HepG2 (cell line): ENCODE data around the gene ITPR1. TPM values are rescaled to one million over a fixed set of nuclear protein-coding genes. Genes with fewer than 3 reads are reported as not detected.

Experiments used
- ATAC-seq: fragments of 200-7000 bp; cut with Tn5 transposase; 3 replicates; pipeline ENCODE4 v1.9.1; 2020; ENCODE audit warnings: mild to moderate bottlenecking, moderate library complexity
- BruUV-seq: library from RNA; stranded (reverse); fragments of 400-500 nt; replicated peaks from 2 replicates; lab custom pipeline; 2021; lab: Mats Ljungman, UMichigan
- CTCF ChIA-PET: fragments of 300-600 bp; formaldehyde crosslinking; extraction: SDS; loops from one replicate; lab custom pipeline; 2021; ENCODE audit warnings: low total read pairs, inconsistent platforms, low intra/inter-chr PET ratio; lab: Yijun Ruan, JAX
- POLR2A ChIA-PET: fragments of 350-600 bp; sonication (Branson Sonifier 250); formaldehyde crosslinking; loops from one replicate; lab custom pipeline; 2020; ENCODE audit warnings: antibody characterized with exemption, inconsistent platforms; lab: Yijun Ruan, JAX
- DNase-seq: peaks from one replicate; pipeline ENCODE4 v3.0.0-alpha.2; 2015; ENCODE audit warnings: low spot score
- FAIRE-seq: peaks from 3 replicates; lab custom pipeline; 2011; peaks lifted over from hg19 to GRCh38; lab: Jason Lieb, UNC
- H2AFZ ChIP-seq: one replicate; pipeline ENCODE4 v1.6.1; 2011; ENCODE audit warnings: low read length, inconsistent platforms
- H3K27ac ChIP-seq: fragments of 300-600 bp; 3 replicates; pipeline ENCODE4 v1.8.0; 2011; ENCODE audit warnings: mixed run types, mild to moderate bottlenecking, mixed read lengths, low read length, inconsistent platforms; ENCODE audit not compliant: insufficient read depth; ENCODE audit errors: extremely low read length
- H3K27me3 ChIP-seq, 2 experiments: fragments of 200-600 bp in 1 of 2; 2 replicates in 1 of 2; 3 replicates in 1 of 2; pipeline versions ENCODE4 v1.6.0 to v1.8.0; 2011; ENCODE audit warnings: low read length in 2 of 2, mild to moderate bottlenecking in 2 of 2, moderate library complexity in 2 of 2, inconsistent platforms in 1 of 2; ENCODE audit not compliant: insufficient read depth in 2 of 2, control insufficient read depth in 1 of 2
- H3K36me3 ChIP-seq, 2 experiments: fragments of 200-600 bp in 1 of 2; replicated peaks in 1 of 2; 2 replicates in 1 of 2; 3 replicates in 1 of 2; pipeline versions ENCODE4 v1.5.1 to v1.8.0; 2011; ENCODE audit warnings: low read length in 2 of 2, inconsistent platforms in 1 of 2; ENCODE audit not compliant: insufficient read depth in 2 of 2, control insufficient read depth in 1 of 2
- H3K4me1 ChIP-seq: 2 replicates; pipeline ENCODE4 v1.5.1; 2012; ENCODE audit warnings: low read length, inconsistent platforms; ENCODE audit not compliant: insufficient read depth
- H3K4me2 ChIP-seq: 2 replicates; pipeline ENCODE4 v1.6.0; 2011; ENCODE audit warnings: low read depth, low read length, inconsistent platforms
- H3K4me3 ChIP-seq, 3 experiments: fragments of 200-600 bp in 1 of 3; sonication (generic), shearing (Covaris generic) in 1 of 3; replicated peaks in 1 of 3; 2 replicates each; pipeline ENCODE4 v1.5.1; 2011 to 2016; ENCODE audit warnings: low read length in 3 of 3, inconsistent platforms in 2 of 3, low read depth in 2 of 3, mild to moderate bottlenecking in 2 of 3, control low read depth in 1 of 3, mixed read lengths in 1 of 3; ENCODE audit not compliant: insufficient read depth in 1 of 3
- H3K79me2 ChIP-seq: one replicate; pipeline ENCODE4 v1.6.1; 2011; ENCODE audit warnings: low read length, inconsistent platforms; ENCODE audit not compliant: insufficient read depth
- H3K9ac ChIP-seq: 2 replicates; pipeline ENCODE4 v1.6.0; 2011; ENCODE audit warnings: mild to moderate bottlenecking, low read depth, low read length, inconsistent platforms; ENCODE audit not compliant: insufficient read depth
- H3K9me3 ChIP-seq: 2 replicates; pipeline ENCODE4 v1.5.1; 2012; ENCODE audit warnings: mild to moderate bottlenecking, low read length
- H4K20me1 ChIP-seq: 2 replicates; pipeline ENCODE4 v1.6.0; 2011; ENCODE audit warnings: inconsistent platforms, mild to moderate bottlenecking, low read length, moderate library complexity; ENCODE audit not compliant: insufficient read depth
- CCDC6 ChIP-seq: sonication (generic); formaldehyde crosslinking; IDR thresholded peaks from 2 replicates; pipeline ENCODE4 v1.8.1; 2022; ENCODE audit warnings: mild to moderate bottlenecking, missing genetic modification reagents, moderate library complexity
- DBP ChIP-seq: sonication (generic); formaldehyde crosslinking; IDR thresholded peaks from 2 replicates; pipeline ENCODE4 v1.4.0; 2020; ENCODE audit warnings: missing genetic modification reagents; ENCODE audit errors: not compliant biosample characterization
- KAT7 ChIP-seq: IDR thresholded peaks from 2 replicates; pipeline ENCODE4 v1.6.1; 2018; ENCODE audit warnings: borderline replicate concordance, missing compliant biosample characterization
- KDM4B ChIP-seq: sonication (generic); formaldehyde crosslinking; IDR thresholded peaks from 2 replicates; pipeline ENCODE4 v1.4.0; 2020; ENCODE audit warnings: missing genetic modification reagents
- KIAA2018 ChIP-seq: sonication (generic); formaldehyde crosslinking; IDR thresholded peaks from 2 replicates; pipeline ENCODE4 v1.5.0; 2020; ENCODE audit warnings: mild to moderate bottlenecking, missing genetic modification reagents, borderline replicate concordance
- MBNL3 ChIP-seq: fragments of 250-450 bp; sonication (Bioruptor Pico); conservative IDR thresholded peaks from 2 replicates; pipeline ENCODE4 v1.8.0; 2022; ENCODE audit warnings: mild to moderate bottlenecking, inconsistent platforms
- MLLT10 ChIP-seq: sonication (generic); formaldehyde crosslinking; IDR thresholded peaks from 2 replicates; pipeline ENCODE4 v1.4.0; 2020; ENCODE audit warnings: missing genetic modification reagents
- NCOA1 ChIP-seq: sonication (generic); formaldehyde crosslinking; IDR thresholded peaks from 2 replicates; pipeline ENCODE4 v1.9.0; 2021; ENCODE audit warnings: missing genetic modification reagents
- NR2F1 ChIP-seq, 2 experiments: fragments of 450-650 bp in 1 of 2; formaldehyde crosslinking in 1 of 2; IDR thresholded peaks; 2 replicates each; pipeline versions ENCODE4 v1.5.0 to v1.6.1; 2016 to 2020; ENCODE audit warnings: mild to moderate bottlenecking in 1 of 2, missing compliant biosample characterization in 1 of 2, missing genetic modification reagents in 1 of 2, moderate library complexity in 1 of 2
- SRF ChIP-seq: IDR thresholded peaks from 2 replicates; pipeline ENCODE4 v1.6.1; 2011; ENCODE audit warnings: mild to moderate bottlenecking, low read depth, low read length, moderate library complexity
- TAF1 ChIP-seq: sonication (generic); formaldehyde crosslinking; IDR thresholded peaks from 2 replicates; pipeline ENCODE4 v1.4.0; 2020; ENCODE audit warnings: missing genetic modification reagents
- ZNF468 ChIP-seq: sonication (generic); formaldehyde crosslinking; IDR thresholded peaks from 2 replicates; pipeline ENCODE4 v1.8.0; 2022; ENCODE audit warnings: mild to moderate bottlenecking, moderate library complexity, missing genetic modification reagents
- ZNF552 ChIP-seq: sonication (generic); formaldehyde crosslinking; IDR thresholded peaks from 2 replicates; pipeline ENCODE4 v1.9.0; 2022; ENCODE audit warnings: missing genetic modification reagents, mild to moderate bottlenecking, borderline replicate concordance
- ZNF737 ChIP-seq: sonication (generic); formaldehyde crosslinking; IDR thresholded peaks from 2 replicates; pipeline ENCODE4 v1.5.0; 2020; ENCODE audit warnings: missing genetic modification reagents, mild to moderate bottlenecking, borderline replicate concordance
- WGBS: methylation state at CpG from one replicate; pipeline ENCODE4 v1.1.6; 2017; ENCODE audit warnings: low lambda C conversion rate; 5-methylcytosine and 5-hydroxymethylcytosine counted together
- in situ Hi-C: cut with HindIII; loops from 2 replicates; pipeline ENCODE4 v1.10.0; 2017; ENCODE audit warnings: low pct_unique_long_range_greater_than_20kb; ENCODE audit not compliant: extremely low pct_ligation_motif_present
- intact Hi-C: fragments of 100-400 bp; cut with micrococcal nuclease; formaldehyde crosslinking; loops from one replicate; pipeline ENCODE4 v1.10.0; 2022; ENCODE audit not compliant: unreplicated experiment
- polyA plus RNA-seq, 8 experiments: library from polyadenylated mRNA; depleted of rRNA in 3 of 8; stranded (reverse) in 7 of 8; unstranded in 1 of 8; fragments of >200 nt; fragmentation: Illumina TruSeq in 4 of 8; extraction: Trizol in 4 of 8; gene quantifications; 2 replicates each; pipeline versions ENCODE4 v1.2.1 to v1.2.3, GENCODE V29; 2011 to 2016; ENCODE audit warnings: low read depth in 4 of 8, missing spikeins in 1 of 8, mixed read lengths in 1 of 8; ENCODE audit not compliant: insufficient read depth in 1 of 8
- total RNA-seq, 5 experiments: library from RNA; depleted of rRNA; stranded (reverse); fragments of >200 nt; fragmentation: Illumina TruSeq; extraction: Trizol; gene quantifications; 2 replicates each; pipeline ENCODE4 v1.2.3, GENCODE V29; 2016; ENCODE audit warnings: low read depth in 1 of 5

The ITPR1 gene
- total and polyA plus RNA-seq, 2 of the 13 experiments (the other 11 are each of a cell fraction or from before 2014, with no cell fraction given) = 10.0 to 11.4 TPM

- no peak for TF ChIP-seq DBP (CRISPR knock-in tag)
- TF ChIP-seq ZNF737 (CRISPR knock-in tag) = no peak
These were observed 227.3 kb downstream of the ITPR1 start (continued) for GRCh38 chr3:4720316-4721075.

- no peak for ATAC-seq
- Histone ChIP-seq H3K79me2 (no peaks in the 10 kb centered on the region), H3K27ac (no peak overlapping the region), H3K4me2 (no peak overlapping the region), H3K36me3 (peaks cover 0 to 1% of the 10 kb centered on the region in 2 experiments; a peak in 2 of 5 replicates), H2AFZ (no peak overlapping the region), H3K9me3 (no peaks in the 10 kb centered on the region), H3K4me3 (no peak overlapping the region), H3K27me3 (no peaks in the 10 kb centered on the region), H3K9ac (no peak overlapping the region), H4K20me1 (no peaks in the 10 kb centered on the region), H3K4me1 (peaks cover 36% of the 10 kb centered on the region)
- TF ChIP-seq MLLT10 (no peak), NCOA1 (CRISPR knock-in tag) (no peak), CCDC6 (CRISPR knock-in tag) (no peak), ZNF552 (CRISPR knock-in tag) (no peak), ZNF468 (CRISPR knock-in tag) (no peak), SRF (no peak), KIAA2018 (CRISPR knock-in tag) (no peak), MBNL3 (CRISPR knock-in tag) (no peak), KAT7 (no peak), KDM4B (no peak), NR2F1 (CRISPR knock-in tag; IDR thresholded peaks at IDR 0.05) (no peak), TAF1 (CRISPR knock-in tag) (no peak)
- in situ Hi-C loops = loop anchor here (5.0 kb wide), 1 partner anchor 331 kb away; no protein-coding TSS in a partner anchor
- ChIA-PET POLR2A (interaction anchor here (1.4 kb wide), 1 partner anchor 257 kb away, joined by 5 read pairs; no protein-coding TSS in a partner anchor), CTCF (interaction anchor here (1.0 to 2.7 kb wide), 4 partner anchors 59 to 336 kb away, joined by 3 to 15 read pairs (median 7); no protein-coding TSS in a partner anchor)
- intact Hi-C loops = no loop called here
- WGBS = 94% methylated on average over 9 of the region's 9 CpGs
- DNase-seq = no peak
- no peak for FAIRE-seq
- BruUV-seq = no TSS peak
These were observed 228.4 kb downstream of the ITPR1 start for GRCh38 chr3:4721511-4721911.
